Measurements from ENCODE around the gene RAMP3.
"Not testable (repeated sequence)": the region's sequence is repeated elsewhere in the genome, so short reads cannot be mapped to it uniquely, and the experiment has no call there.

Gene RAMP3

DNA sequence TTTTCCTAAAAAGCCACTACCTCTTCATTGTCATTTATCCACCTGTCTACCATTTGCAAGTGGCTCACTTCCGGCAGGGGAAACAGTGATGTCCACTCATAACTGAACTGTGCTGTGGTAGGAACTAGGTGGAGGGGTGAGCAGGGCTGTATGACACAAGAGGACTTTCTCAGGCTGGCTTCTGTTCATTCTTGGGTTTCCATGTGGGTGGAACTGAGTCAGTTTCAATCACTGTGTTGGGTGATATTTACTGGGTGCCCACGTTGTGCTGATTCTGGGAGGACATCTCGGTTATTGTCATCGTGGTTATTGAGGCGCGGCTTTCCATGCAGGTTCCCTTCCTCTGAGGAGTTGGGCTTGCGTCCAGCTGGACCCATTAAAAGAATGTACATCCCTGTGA lies 38.8 kb downstream of the RAMP3 start:
- DNase-seq (ENCODE audit: low read depth), result no peak

DNA sequence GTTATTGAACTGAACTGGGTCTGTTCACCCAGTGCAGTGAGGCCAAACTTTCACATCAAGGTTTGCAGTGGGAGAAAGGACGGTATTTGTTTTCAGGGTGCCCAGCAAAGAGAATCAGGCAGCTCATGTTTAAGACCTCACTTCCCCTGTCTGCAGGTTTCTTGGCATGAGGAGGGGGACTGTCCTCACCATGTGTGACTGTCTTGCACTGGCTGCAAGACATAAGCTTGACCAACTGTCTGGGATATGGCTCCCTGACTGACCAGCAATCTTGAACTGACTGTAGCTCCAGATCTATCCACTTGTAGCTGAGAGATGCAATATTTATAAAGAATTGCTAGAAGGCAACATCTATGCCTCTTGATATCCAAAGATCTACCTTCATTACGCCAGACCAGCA lies 39.9 kb downstream of the RAMP3 start:
- no peak for DNase-seq (ENCODE audit: low read depth)

DNA sequence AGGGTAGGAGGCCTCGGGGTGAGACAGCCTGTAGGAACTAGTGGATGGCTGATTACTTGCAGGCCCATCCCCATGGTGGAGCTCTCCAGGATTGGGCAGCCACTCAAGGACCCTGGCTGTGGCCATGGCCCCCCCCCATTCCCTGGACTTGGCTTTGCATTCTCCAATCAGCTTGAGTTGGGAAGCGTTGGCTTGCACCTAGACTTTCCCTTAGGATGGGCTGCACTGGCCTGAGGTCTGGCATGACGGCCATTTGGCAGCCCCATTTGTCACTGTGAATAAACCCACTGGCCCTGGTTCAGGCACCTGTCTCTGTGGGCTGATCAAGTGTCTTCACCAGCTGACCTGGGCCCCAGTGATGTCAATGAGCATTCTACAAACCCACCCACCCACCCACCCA lies 41.4 kb downstream of the RAMP3 start:
- no peak for DNase-seq (ENCODE audit: low read depth)

DNA sequence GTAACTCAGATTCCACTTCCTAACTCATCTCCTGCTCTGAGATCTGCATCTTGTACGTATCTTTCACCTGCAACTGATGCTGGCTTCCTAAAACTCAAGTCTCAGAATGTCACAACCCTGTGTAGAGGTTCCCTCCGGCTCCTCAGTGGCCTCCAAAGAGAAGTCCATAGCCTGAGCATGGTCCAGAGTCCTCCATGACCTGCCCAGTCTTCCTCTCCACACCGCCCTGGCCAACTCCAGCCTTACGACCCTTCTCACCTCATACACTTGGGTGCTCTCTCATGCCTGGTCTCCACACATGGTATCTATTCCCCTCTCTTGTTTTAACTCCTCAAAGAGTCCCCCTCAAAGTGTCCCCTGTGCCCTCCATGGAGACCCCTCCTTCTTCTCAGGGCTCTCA lies 41.9 kb downstream of the RAMP3 start:
- no peak for DNase-seq (ENCODE audit: low read depth)

DNA sequence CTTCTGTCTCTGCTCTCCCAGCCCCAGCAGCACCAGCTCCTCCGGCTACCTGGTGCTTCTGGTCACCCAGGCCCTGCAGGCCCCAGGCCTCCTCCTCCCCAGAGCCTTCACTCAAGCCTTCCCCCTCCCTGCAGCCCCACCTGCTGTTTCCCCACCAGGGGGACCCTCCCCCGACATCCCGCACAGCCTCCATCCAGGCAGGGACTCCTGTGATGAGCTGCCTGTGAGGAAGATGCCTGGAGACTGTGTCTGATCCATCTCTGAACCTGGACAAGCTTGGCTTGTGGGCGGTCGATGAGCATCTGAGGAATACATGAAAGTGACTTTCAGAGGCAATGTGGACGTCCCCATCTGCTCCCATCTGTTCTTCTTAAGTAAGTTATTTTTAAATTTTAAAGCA lies 45.0 kb downstream of the RAMP3 start:
- no peak for DNase-seq (ENCODE audit: low read depth)

DNA sequence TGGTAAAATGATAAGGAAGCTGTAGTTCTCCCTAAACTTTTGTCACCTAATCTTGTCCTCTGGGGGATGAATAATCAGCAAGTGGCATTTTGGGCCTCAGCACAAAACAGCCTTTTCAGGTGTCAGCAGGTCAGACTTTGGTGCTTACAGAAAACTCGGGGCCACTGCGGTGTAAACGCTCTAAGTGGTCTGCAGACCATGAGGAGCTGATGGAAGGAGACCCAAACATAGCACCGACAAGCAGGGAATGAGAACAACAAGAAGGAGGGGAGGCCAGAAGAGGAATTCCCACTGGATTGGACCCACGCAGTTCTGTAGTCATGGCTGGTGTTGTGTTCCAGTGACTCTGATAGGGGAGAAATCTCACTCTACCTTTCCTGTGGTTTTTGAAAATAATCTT lies 45.4 kb downstream of the RAMP3 start:
- no peak for DNase-seq (ENCODE audit: low read depth)

DNA sequence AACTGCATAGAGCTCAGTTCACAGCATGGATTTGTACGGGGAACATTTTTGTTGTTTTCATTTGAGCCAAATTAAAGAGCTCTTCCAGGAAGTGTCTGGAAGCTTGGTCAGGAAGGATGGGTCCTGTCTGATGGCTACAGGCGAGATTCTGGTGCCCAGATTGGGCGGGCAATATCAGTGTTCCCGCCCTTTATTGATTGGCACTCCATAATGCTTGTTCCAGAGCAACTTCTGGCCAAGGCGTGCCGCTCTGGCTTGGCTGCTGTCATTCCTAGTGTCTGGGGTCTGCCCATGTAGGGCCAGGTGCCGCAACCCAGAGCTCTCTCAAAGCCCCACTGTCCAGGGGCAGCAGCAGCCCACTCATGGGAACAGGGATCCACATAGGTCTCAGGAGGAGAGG lies 45.9 kb downstream of the RAMP3 start:
- DNase-seq (ENCODE audit: low read depth), result no peak

GRCh38 chr7:45203936-45204445 lies 46.4 kb downstream of the RAMP3 start:
- no peak for DNase-seq (ENCODE audit: low read depth)

GRCh38 chr7:45206266-45206665 lies 48.7 kb downstream of the RAMP3 start:
- not testable (repeated sequence) for DNase-seq (ENCODE audit: low read depth)

- not testable (repeated sequence) for DNase-seq (ENCODE audit: low read depth)
Observed at GRCh38 chr7:45209909-45210308, 52.3 kb downstream of the RAMP3 start.

GRCh38 chr7:45211066-45211465 lies 53.5 kb downstream of the RAMP3 start:
- no peak for DNase-seq (ENCODE audit: low read depth)

DNA sequence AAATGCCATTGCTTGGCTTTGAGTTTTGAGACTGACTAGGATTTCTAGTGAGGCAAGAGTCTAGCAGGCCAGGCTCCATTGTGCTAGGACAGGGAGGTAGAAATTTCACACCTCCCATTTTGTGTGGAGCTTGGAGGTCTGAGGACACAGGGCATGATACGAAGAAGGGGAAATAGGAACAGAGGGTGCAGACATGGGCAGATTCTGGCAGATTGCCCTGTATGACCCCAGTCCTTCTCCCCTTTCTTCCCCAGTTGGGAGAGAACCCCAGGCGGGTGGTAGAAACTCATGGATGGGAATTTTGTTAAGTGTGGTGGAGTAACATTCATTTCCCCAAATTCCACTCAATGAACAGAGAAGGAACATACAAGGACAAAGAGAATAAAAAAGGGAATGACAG lies 54.4 kb downstream of the RAMP3 start:
- DNase-seq (ENCODE audit: low read depth), result no peak

- DNase-seq (ENCODE audit: low read depth), result no peak
Observed at GRCh38 chr7:45212606-45213005, 55.0 kb downstream of the RAMP3 start.

GRCh38 chr7:45215601-45216062 lies 58.0 kb downstream of the RAMP3 start:
- no peak for DNase-seq (ENCODE audit: low read depth)

- no peak for DNase-seq (ENCODE audit: low read depth)
Observed at GRCh38 chr7:45216181-45216580, 58.6 kb downstream of the RAMP3 start.

GRCh38 chr7:45216622-45217165 lies 59.1 kb downstream of the RAMP3 start:
- no peak for DNase-seq (ENCODE audit: low read depth)

- DNase-seq (ENCODE audit: low read depth), result no peak
Observed at GRCh38 chr7:45217358-45217757, 59.8 kb downstream of the RAMP3 start.

- no peak for DNase-seq (ENCODE audit: low read depth)
Observed at GRCh38 chr7:45219130-45219529, 61.5 kb downstream of the RAMP3 start.

DNA sequence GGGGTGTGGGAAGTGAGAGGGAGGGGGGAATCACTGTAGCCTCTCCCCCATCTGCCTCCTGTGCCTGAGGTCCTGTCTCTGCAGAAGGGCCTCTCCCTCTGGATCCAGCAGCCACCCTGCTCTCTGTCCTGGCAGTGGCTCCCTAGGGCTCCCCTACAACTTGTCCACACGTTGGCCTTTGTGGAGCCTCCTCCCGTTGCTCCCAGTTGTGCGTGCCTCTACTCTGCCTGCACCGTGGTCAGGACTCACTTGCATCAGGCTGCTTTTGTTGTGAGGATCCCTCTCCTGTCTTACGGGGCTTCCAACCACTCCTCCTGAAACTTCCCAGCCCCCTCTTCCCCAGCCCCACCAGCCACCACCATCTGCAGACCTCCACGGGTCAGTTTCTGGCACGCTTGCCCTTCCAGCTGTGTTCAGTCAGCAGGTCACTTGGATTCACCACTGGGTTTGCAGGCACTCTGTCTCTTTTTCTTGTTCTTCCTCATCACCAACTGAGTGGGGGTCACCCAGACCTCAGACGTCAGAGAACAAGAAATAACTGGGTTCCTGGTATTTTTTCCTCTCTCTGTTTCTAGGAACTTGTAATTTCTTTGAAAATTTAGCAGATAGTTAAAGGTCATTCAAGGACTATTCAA lies 62.3 kb downstream of the RAMP3 start:
- no peak for DNase-seq (ENCODE audit: low read depth)

DNA sequence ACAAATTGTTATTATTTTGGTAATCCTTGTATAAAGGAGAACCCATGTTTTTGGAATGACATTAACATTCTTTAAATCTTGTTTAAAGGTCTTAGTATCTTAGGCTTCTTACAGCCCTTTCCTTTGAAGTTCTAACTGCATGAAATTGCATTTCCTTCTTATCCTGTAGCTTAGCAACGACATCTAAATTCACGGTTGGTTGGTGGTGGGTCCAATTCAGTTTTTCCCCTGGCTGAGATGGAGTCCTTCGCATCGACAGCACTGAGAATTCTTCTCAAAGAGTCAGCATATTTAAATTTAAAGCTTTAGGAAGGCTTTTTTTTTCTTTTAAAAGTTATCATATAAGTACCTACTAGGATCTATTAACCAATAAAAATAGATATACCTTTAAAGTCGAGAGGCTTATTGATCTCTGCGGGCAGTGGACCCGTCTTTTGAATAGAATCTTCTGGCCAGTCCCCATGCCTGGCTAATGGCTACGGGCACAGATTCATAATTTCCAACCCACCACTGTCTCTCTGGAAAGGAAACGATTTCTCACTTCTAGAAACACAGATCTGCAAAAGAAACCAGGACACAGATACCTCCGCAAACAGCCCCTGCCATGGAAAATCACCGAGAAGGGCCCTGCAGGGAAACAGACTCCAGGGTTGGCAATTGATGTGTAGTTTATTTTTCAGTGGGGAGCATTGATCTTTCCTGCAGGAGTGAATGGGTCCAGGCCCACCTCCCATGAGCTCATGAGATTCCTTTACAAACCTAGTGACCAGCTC lies 63.4 kb downstream of the RAMP3 start:
- no peak for DNase-seq (ENCODE audit: low read depth)

- DNase-seq (ENCODE audit: low read depth), result no peak
Observed at GRCh38 chr7:45221896-45222604, 64.5 kb downstream of the RAMP3 start.

GRCh38 chr7:45223078-45223477 lies 65.5 kb downstream of the RAMP3 start:
- no peak for DNase-seq (ENCODE audit: low read depth)

All from activated gamma-delta T cell treated with anti-CD3 and anti-CD28 coated beads, Interleukin-2, amount 50 U/mL, for 16 hours (primary cell).